ENCODE results near the gene SEMA3G. TPM values are rescaled to one million over a fixed set of nuclear protein-coding genes. Genes with fewer than 3 reads are reported as not detected.

Gene SEMA3G
- total and polyA plus RNA-seq, 2 experiments from 2014 or later, result 0.47 to 2.5 TPM

DNA sequence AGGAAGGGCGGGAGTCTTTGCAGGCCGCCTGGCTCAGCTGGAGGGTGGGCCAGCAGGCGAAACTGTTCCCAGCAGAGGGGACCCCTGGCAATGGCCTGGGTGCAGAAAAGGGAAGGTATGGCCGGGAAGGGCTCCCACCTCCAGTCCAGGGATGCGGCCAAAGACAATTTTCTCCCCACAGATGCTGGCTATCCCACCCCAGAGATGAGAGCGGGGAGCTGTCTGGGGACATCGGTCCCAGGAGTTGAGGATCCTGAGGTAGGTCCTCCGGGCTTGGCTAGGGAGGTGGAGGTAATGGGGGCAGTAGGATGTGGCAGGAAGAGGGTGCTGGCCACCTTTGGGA lies 1.7 kb downstream of the SEMA3G start:
- Histone ChIP-seq H3K4me1 (ENCODE audit: insufficient read depth) (no peaks in the 10 kb centered on the region), H4K20me1 (replicated peaks; ENCODE audit: insufficient read depth) (no peaks in the 10 kb centered on the region), H3K27me3 (ENCODE audit: insufficient read depth) (no peaks in the 10 kb centered on the region), H3F3A (replicated peaks; ENCODE audit: low read depth) (no peaks in the 10 kb centered on the region), H2AFZ (no peak overlapping the region), H3K79me2 (replicated peaks; ENCODE audit: insufficient read depth) (no peaks in the 10 kb centered on the region), H3K27ac (ENCODE audit: low read depth) (no peak overlapping the region), H3K36me3 (ENCODE audit: insufficient read depth) (no peaks in the 10 kb centered on the region), H3K4me3 (no peak overlapping the region), H3K4me2 (no peak overlapping the region), H3K9me2 (ENCODE audit: insufficient read depth) (peaks cover 8% of the 10 kb centered on the region; the same call in 1 of the 2 replicates)
- no peak for DNase-seq (ENCODE audit: low spot score)
- Mint-ChIP-seq H3K27ac (no peak overlapping the region), H3K9me3 (no peaks in the 10 kb centered on the region), H3K36me3 (ENCODE audit: low read depth) (no peaks in the 10 kb centered on the region; the same call in 2 of the 3 replicates), H3K4me3 (no peak overlapping the region), H3K4me1 (peaks cover 12% of the 10 kb centered on the region; the same call in 2 of the 3 replicates), H3K27me3 (ENCODE audit: insufficient read depth, low read depth, poor library complexity) (peaks cover 12% of the 10 kb centered on the region)
- ATAC-seq, result no peak
- no peak for TF ChIP-seq ZNF114 (CRISPR knock-in tag; IDR thresholded peaks at IDR 0.05)

- peaks cover 8% of the 10 kb centered on the region; the same call in 1 of the 2 replicates for H3K9me2 ChIP-seq (ENCODE audit: insufficient read depth)
- no peak overlapping the region for H3K4me3 ChIP-seq
- H2AFZ ChIP-seq, result no peak overlapping the region
- ATAC-seq, result no peak
- H3K4me3 Mint-ChIP-seq, result no peak overlapping the region
- H3K27ac ChIP-seq (ENCODE audit: low read depth), result no peak overlapping the region
- H4K20me1 ChIP-seq (replicated peaks; ENCODE audit: insufficient read depth), result no peaks in the 10 kb centered on the region
- no peaks in the 10 kb centered on the region; the same call in 2 of the 3 replicates for H3K36me3 Mint-ChIP-seq (ENCODE audit: low read depth)
- peaks cover 12% of the 10 kb centered on the region; the same call in 2 of the 3 replicates for H3K4me1 Mint-ChIP-seq
- H3K79me2 ChIP-seq (replicated peaks; ENCODE audit: insufficient read depth), result no peaks in the 10 kb centered on the region
- no peak for TF ChIP-seq STAT1 (IDR thresholded peaks at IDR 0.05; ENCODE audit: unreplicated experiment)
- TF ChIP-seq JUNB (IDR thresholded peaks at IDR 0.05; ENCODE audit: unreplicated experiment), result no peak
- no peak for TF ChIP-seq ETS1 (IDR thresholded peaks at IDR 0.05)
- TF ChIP-seq ZNF114 (CRISPR knock-in tag; IDR thresholded peaks at IDR 0.05), result no peak
- TF ChIP-seq ZNF462 (CRISPR knock-in tag; IDR thresholded peaks at IDR 0.05), result no peak
- no peak for TF ChIP-seq CREB1 (CRISPR knock-in tag; IDR thresholded peaks at IDR 0.05; ENCODE audit: low read depth)
- TF ChIP-seq, protein P1, sequence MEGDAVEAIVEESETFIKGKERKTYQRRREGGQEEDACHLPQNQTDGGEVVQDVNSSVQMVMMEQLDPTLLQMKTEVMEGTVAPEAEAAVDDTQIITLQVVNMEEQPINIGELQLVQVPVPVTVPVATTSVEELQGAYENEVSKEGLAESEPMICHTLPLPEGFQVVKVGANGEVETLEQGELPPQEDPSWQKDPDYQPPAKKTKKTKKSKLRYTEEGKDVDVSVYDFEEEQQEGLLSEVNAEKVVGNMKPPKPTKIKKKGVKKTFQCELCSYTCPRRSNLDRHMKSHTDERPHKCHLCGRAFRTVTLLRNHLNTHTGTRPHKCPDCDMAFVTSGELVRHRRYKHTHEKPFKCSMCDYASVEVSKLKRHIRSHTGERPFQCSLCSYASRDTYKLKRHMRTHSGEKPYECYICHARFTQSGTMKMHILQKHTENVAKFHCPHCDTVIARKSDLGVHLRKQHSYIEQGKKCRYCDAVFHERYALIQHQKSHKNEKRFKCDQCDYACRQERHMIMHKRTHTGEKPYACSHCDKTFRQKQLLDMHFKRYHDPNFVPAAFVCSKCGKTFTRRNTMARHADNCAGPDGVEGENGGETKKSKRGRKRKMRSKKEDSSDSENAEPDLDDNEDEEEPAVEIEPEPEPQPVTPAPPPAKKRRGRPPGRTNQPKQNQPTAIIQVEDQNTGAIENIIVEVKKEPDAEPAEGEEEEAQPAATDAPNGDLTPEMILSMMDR (conservative IDR thresholded peaks at IDR 0.05; ENCODE audit: low read depth in 2 of 2), result no peak
- no peak for TF ChIP-seq EZH2phosphoT487 (IDR thresholded peaks at IDR 0.05; ENCODE audit: unreplicated experiment)
- no peak for TF ChIP-seq ZNF331 (CRISPR knock-in tag; IDR thresholded peaks at IDR 0.05; ENCODE audit: low read depth)
- DNase-seq (ENCODE audit: low spot score), result no peak
- H3K27me3 ChIP-seq (ENCODE audit: insufficient read depth), result no peaks in the 10 kb centered on the region
- no peaks in the 10 kb centered on the region for H3K4me1 ChIP-seq (ENCODE audit: insufficient read depth)
- H3K27me3 Mint-ChIP-seq (ENCODE audit: insufficient read depth, low read depth, poor library complexity), result peaks cover 9% of the 10 kb centered on the region
- H3K36me3 ChIP-seq (ENCODE audit: insufficient read depth), result no peaks in the 10 kb centered on the region
- no peak overlapping the region for H3K4me2 ChIP-seq
- H3K9me3 Mint-ChIP-seq, result no peaks in the 10 kb centered on the region
- H3F3A ChIP-seq (replicated peaks; ENCODE audit: low read depth), result no peaks in the 10 kb centered on the region
- no peak overlapping the region for H3K27ac Mint-ChIP-seq
Measured at GRCh38 chr3:52442409-52443267, 2.3 kb downstream of the SEMA3G start.

Measured in GM23338 (cell line).